Colonic mucosa (tissue), 4 donors: ENCODE results near the gene TM7SF2. TPM values are rescaled to one million over a fixed set of nuclear protein-coding genes. Genes with fewer than 3 reads are reported as not detected.

Experiments
- DNase-seq: peaks from one replicate; pipeline ENCODE4 v3.0.0-alpha.2; 2020
- H3K27ac ChIP-seq: fragments of 200-600 bp; one replicate; pipeline ENCODE4 v1.8.0; 2021
- H3K27me3 ChIP-seq: fragments of 200-600 bp; one replicate; pipeline ENCODE4 v1.8.0; 2021
- H3K36me3 ChIP-seq: fragments of 200-600 bp; one replicate; pipeline ENCODE4 v1.8.0; 2021
- H3K4me1 ChIP-seq: fragments of 200-600 bp; one replicate; pipeline ENCODE4 v1.8.0; 2021; ENCODE audit warnings: mild to moderate bottlenecking
- H3K4me3 ChIP-seq: fragments of 200-600 bp; one replicate; pipeline ENCODE4 v1.8.0; 2021
- H3K9ac ChIP-seq, 2 donors: one replicate each; pipeline ENCODE4 v1.7.0; 2013; ENCODE audit warnings: control low read depth in 2 of 2, low read depth in 2 of 2, low read length in 2 of 2
- H3K9me3 ChIP-seq: fragments of 200-600 bp; one replicate; pipeline ENCODE4 v1.8.0; 2021
- CTCF ChIP-seq: fragments of 200-600 bp; IDR thresholded peaks from one replicate; pipeline ENCODE4 v1.8.0; 2022; ENCODE audit warnings: antibody characterized with exemption, mild to moderate bottlenecking
- intact Hi-C: fragments of 100-400 bp; cut with DNase I; formaldehyde crosslinking; loops from one replicate; pipeline ENCODE4 v1.14.1; 2022
- microRNA-seq: library from miRNA; unstranded; fragments of <30 nt; microRNA quantifications from one replicate; pipeline ENCODE4, GENCODE V29; 2019
- total RNA-seq, 2 donors: library from RNA; stranded (reverse); fragmentation: NEBNext Ultra II Directional in 1 of 2; extraction: Animal tissue kit (Norgen Biotek cat#: 25700) in 1 of 2; gene quantifications; one replicate each; pipeline ENCODE4 v1.2.1, GENCODE V29; 2021
- donor health status: healthy.
- donor health status: DM: no; HTN: no; CAD: no.
- donor health status: DM: no; HTN: no; CAD: no.

The TM7SF2 gene
- total RNA-seq, 2 donors from 2014 or later, result 26.6 to 40.0 TPM

GRCh38 chr11:65157336-65157735, 45.7 kb downstream of the TM7SF2 start:
- intact Hi-C loops, result no loop called here
- no peak overlapping the region for H3K27ac ChIP-seq
- H3K4me3 ChIP-seq, result no peak overlapping the region
- H3K27me3 ChIP-seq, result no peaks in the 10 kb centered on the region
- H3K9ac ChIP-seq, result no peak overlapping the region
- no peak for DNase-seq
- H3K9me3 ChIP-seq, result no peaks in the 10 kb centered on the region
- TF ChIP-seq CTCF, result no peak
- no peaks in the 10 kb centered on the region for H3K4me1 ChIP-seq
- no peaks in the 10 kb centered on the region for H3K36me3 ChIP-seq

GRCh38 chr11:65159012-65159411, 47.3 kb downstream of the TM7SF2 start:
- intact Hi-C loops, result no loop called here
- no peak overlapping the region for H3K4me3 ChIP-seq
- H3K36me3 ChIP-seq, result no peaks in the 10 kb centered on the region
- no peaks in the 10 kb centered on the region for H3K9me3 ChIP-seq
- no peak overlapping the region for H3K27ac ChIP-seq
- H3K27me3 ChIP-seq, result no peaks in the 10 kb centered on the region
- no peak for DNase-seq
- TF ChIP-seq CTCF, result no peak
- H3K9ac ChIP-seq, result no peak overlapping the region
- no peaks in the 10 kb centered on the region for H3K4me1 ChIP-seq

GRCh38 chr11:65160643-65161042, 49.0 kb downstream of the TM7SF2 start:
- intact Hi-C loops, result no loop called here

GRCh38 chr11:65163684-65164083, 52.0 kb downstream of the TM7SF2 start:
- no peaks in the 10 kb centered on the region for H3K4me1 ChIP-seq
- no peak for TF ChIP-seq CTCF
- no peak for DNase-seq
- intact Hi-C loops, result no loop called here
- no peaks in the 10 kb centered on the region for H3K9me3 ChIP-seq
- H3K9ac ChIP-seq, result no peak overlapping the region
- no peaks in the 10 kb centered on the region for H3K27me3 ChIP-seq
- H3K36me3 ChIP-seq, result no peaks in the 10 kb centered on the region
- no peak overlapping the region for H3K4me3 ChIP-seq
- H3K27ac ChIP-seq, result no peak overlapping the region

More at GRCh38 chr11:65160643-65161042, 49.0 kb downstream of the TM7SF2 start:
- TF ChIP-seq CTCF, result no peak
- no peak for DNase-seq
- Histone ChIP-seq H3K36me3 (no peaks in the 10 kb centered on the region), H3K27ac (no peak overlapping the region), H3K4me3 (no peak overlapping the region), H3K4me1 (no peaks in the 10 kb centered on the region), H3K9ac (no peak overlapping the region), H3K27me3 (no peaks in the 10 kb centered on the region), H3K9me3 (no peaks in the 10 kb centered on the region)

Small RNAs within 50 kb of the gene (microRNA-seq; reads per million reads assigned to microRNA genes)
- gene MIR6751, result not detected

Other genes starting within 250 kb of the TM7SF2 start
- 10 to 100 TPM; 66.5 to 72.3 TPM for gene EHD1, start 233.3 kb upstream of the TM7SF2 start, total RNA-seq
- 10 to 100 TPM; 30.6 to 32.8 TPM for gene ATG2A, start 194.7 kb upstream of the TM7SF2 start, total RNA-seq
- gene PPP2R5B, start 187.2 kb upstream of the TM7SF2 start, total RNA-seq, result 10 to 100 TPM; 18.6 to 36.1 TPM
- gene GPHA2, start 176.0 kb upstream of the TM7SF2 start, total RNA-seq, result not detected
- gene MAJIN, start 139.8 kb upstream of the TM7SF2 start, total RNA-seq, result not detected
- 10 to 100 TPM; 14.1 to 20.7 TPM for gene BATF2, start 114.9 kb upstream of the TM7SF2 start, total RNA-seq
- gene ARL2, start 97.7 kb upstream of the TM7SF2 start, total RNA-seq, result 100 to 1,000 TPM in 1 of 2 donors, 10 to 100 TPM in 1; 81.9 to 102 TPM
- 10 to 100 TPM; 37.7 to 53.8 TPM for gene SNX15, start 84.4 kb upstream of the TM7SF2 start, total RNA-seq
- 10 to 100 TPM; 12.9 to 26.7 TPM for gene SAC3D1, start 70.7 kb upstream of the TM7SF2 start, total RNA-seq
- 10 to 100 TPM; 10.5 to 30.8 TPM for gene NAALADL1, start 53.3 kb upstream of the TM7SF2 start, total RNA-seq
- gene CDCA5, start 27.8 kb upstream of the TM7SF2 start, total RNA-seq, result 10 to 100 TPM in 1 of 2 donors, 1 to 10 TPM in 1; 9.7 to 51.7 TPM
- 10 to 100 TPM; 43.2 to 54.3 TPM for gene ZFPL1, start 27.6 kb upstream of the TM7SF2 start, total RNA-seq
- gene VPS51, start 15.7 kb upstream of the TM7SF2 start, total RNA-seq, result 100 to 1,000 TPM; 147 to 159 TPM
- gene ZNHIT2, start 5.8 kb downstream of the TM7SF2 start, total RNA-seq, result 10 to 100 TPM in 1 of 2 donors, 1 to 10 TPM in 1; 8.1 to 17.3 TPM
- gene FAU, start 10.3 kb downstream of the TM7SF2 start, total RNA-seq, result 100 to 1,000 TPM; 752 to 950 TPM
- gene MRPL49, start 10.4 kb downstream of the TM7SF2 start, total RNA-seq, result 10 to 100 TPM; 60.7 to 72.3 TPM
- gene SYVN1, start 22.6 kb downstream of the TM7SF2 start, total RNA-seq, result 10 to 100 TPM; 64.3 to 66.0 TPM
- not detected for gene SPDYC, start 58.4 kb downstream of the TM7SF2 start, total RNA-seq
- gene CAPN1, start 70.1 kb downstream of the TM7SF2 start, total RNA-seq, result 100 to 1,000 TPM; 325 to 416 TPM
- gene POLA2, start 150.1 kb downstream of the TM7SF2 start, total RNA-seq, result 10 to 100 TPM in 1 of 2 donors, 1 to 10 TPM in 1; 5.9 to 28.0 TPM
- 10 to 100 TPM in 1 of 2 donors, 1 to 10 TPM in 1; 7.8 to 28.3 TPM for gene CDC42EP2, start 203.0 kb downstream of the TM7SF2 start, total RNA-seq
- gene DPF2, start 222.0 kb downstream of the TM7SF2 start, total RNA-seq, result 10 to 100 TPM; 35.0 to 48.0 TPM
- gene TIGD3, start 242.9 kb downstream of the TM7SF2 start, total RNA-seq, result under 1 TPM; 0.48 to 0.77 TPM